Mesenchymal stem cell (in vitro differentiated cells and primary cell): Measurements from ENCODE around the gene P2RX2.

Experiments used
- DNase-seq: peaks from one replicate; pipeline ENCODE4 v3.0.0-alpha.2; 2013
- H2AFZ ChIP-seq: one replicate; pipeline ENCODE4 v1.6.1; 2013; ENCODE audit warnings: low read depth, mild to moderate bottlenecking, control low read depth, inconsistent platforms, low read length, moderate library complexity
- H2AK5ac ChIP-seq: 2 replicates; pipeline ENCODE4 v1.6.1; 2013; ENCODE audit warnings: low read length, moderate library complexity, mild to moderate bottlenecking, inconsistent platforms; ENCODE audit not compliant: severe bottlenecking
- H2BK120ac ChIP-seq: one replicate; pipeline ENCODE4 v1.6.1; 2013; ENCODE audit warnings: low read depth, mild to moderate bottlenecking, inconsistent platforms, low read length, moderate library complexity
- H2BK12ac ChIP-seq, 2 experiments: one replicate each; pipeline ENCODE4 v1.6.1; 2013; ENCODE audit warnings: inconsistent platforms in 2 of 2, low read length in 2 of 2, mild to moderate bottlenecking in 2 of 2, moderate library complexity in 2 of 2, control low read depth in 1 of 2
- H2BK15ac ChIP-seq: one replicate; pipeline ENCODE4 v1.6.1; 2013; ENCODE audit warnings: mild to moderate bottlenecking, low read depth, inconsistent platforms; ENCODE audit not compliant: poor library complexity, severe bottlenecking
- H2BK5ac ChIP-seq: 2 replicates; pipeline ENCODE4 v1.6.1; 2013; ENCODE audit warnings: low read depth, mild to moderate bottlenecking, low read length, control low read depth, inconsistent platforms; ENCODE audit not compliant: poor library complexity, severe bottlenecking
- H3K14ac ChIP-seq, 2 experiments: one replicate each; pipeline ENCODE4 v1.6.1; 2013; ENCODE audit warnings: inconsistent platforms in 2 of 2, low read length in 2 of 2, control low read depth in 1 of 2, mild to moderate bottlenecking in 1 of 2, moderate library complexity in 1 of 2
- H3K18ac ChIP-seq, 2 experiments: one replicate each; pipeline ENCODE4 v1.6.1; 2013; ENCODE audit warnings: inconsistent platforms in 2 of 2, low read length in 2 of 2, control low read depth in 1 of 2, low read depth in 1 of 2, mild to moderate bottlenecking in 1 of 2
- H3K23ac ChIP-seq, 2 experiments: one replicate each; pipeline ENCODE4 v1.6.1; 2013; ENCODE audit warnings: inconsistent platforms in 2 of 2, low read length in 2 of 2, mild to moderate bottlenecking in 2 of 2, moderate library complexity in 2 of 2, control low read depth in 1 of 2
- H3K27ac ChIP-seq: 2 replicates; pipeline ENCODE4 v1.5.1; 2013; ENCODE audit warnings: mild to moderate bottlenecking, moderate library complexity, low read length, control low read depth, inconsistent platforms; ENCODE audit not compliant: poor library complexity, severe bottlenecking
- H3K27me3 ChIP-seq, 2 experiments: 2 replicates each; pipeline versions ENCODE4 v1.6.1 to v1.7.0; 2013; ENCODE audit warnings: low read length in 2 of 2, mild to moderate bottlenecking in 2 of 2, moderate library complexity in 2 of 2, control low read depth in 1 of 2, inconsistent platforms in 1 of 2; ENCODE audit not compliant: control insufficient read depth in 1 of 2, insufficient read depth in 1 of 2
- H3K36me3 ChIP-seq, 2 experiments: 2 replicates each; pipeline versions ENCODE4 v1.6.1 to v1.7.0; 2013; ENCODE audit warnings: low read length in 2 of 2, control low read depth in 1 of 2, inconsistent platforms in 1 of 2, low read depth in 1 of 2, mild to moderate bottlenecking in 1 of 2; ENCODE audit not compliant: insufficient read depth in 2 of 2, control insufficient read depth in 1 of 2
- H3K4ac ChIP-seq, 2 experiments: one replicate each; pipeline ENCODE4 v1.6.1; 2013; ENCODE audit warnings: inconsistent platforms in 2 of 2, low read length in 2 of 2, mild to moderate bottlenecking in 2 of 2, moderate library complexity in 2 of 2, control low read depth in 1 of 2, low read depth in 1 of 2
- H3K4me1 ChIP-seq: 2 replicates; pipeline ENCODE4 v1.6.1; 2013; ENCODE audit warnings: low read depth, low read length, control low read depth; ENCODE audit not compliant: control insufficient read depth, insufficient read depth
- H3K4me2 ChIP-seq: 2 replicates; pipeline ENCODE4 v1.6.1; 2013; ENCODE audit warnings: low read length, mild to moderate bottlenecking, inconsistent platforms; ENCODE audit not compliant: poor library complexity, severe bottlenecking
- H3K4me3 ChIP-seq, 2 experiments: 2 replicates each; pipeline versions ENCODE4 v1.5.1 to v1.7.0; 2013; ENCODE audit warnings: low read length in 2 of 2, mild to moderate bottlenecking in 2 of 2, control low read depth in 1 of 2, low read depth in 1 of 2; ENCODE audit not compliant: insufficient read depth in 1 of 2
- H3K79me1 ChIP-seq: replicated peaks from 2 replicates; pipeline ENCODE4 v1.6.1; 2013; ENCODE audit warnings: mild to moderate bottlenecking, control low read depth, low read length, inconsistent platforms; ENCODE audit not compliant: poor library complexity, severe bottlenecking
- H3K9ac ChIP-seq: 2 replicates; pipeline ENCODE4 v1.7.0; 2013; ENCODE audit warnings: mild to moderate bottlenecking, low read length, moderate library complexity
- H3K9me3 ChIP-seq: 2 replicates; pipeline ENCODE4 v1.7.0; 2013; ENCODE audit warnings: mild to moderate bottlenecking, low read length; ENCODE audit not compliant: control insufficient read depth
- H4K8ac ChIP-seq: one replicate; pipeline ENCODE4 v1.6.1; 2013; ENCODE audit warnings: inconsistent platforms, mild to moderate bottlenecking, low read length, moderate library complexity
- H4K91ac ChIP-seq: one replicate; pipeline ENCODE4 v1.6.1; 2013; ENCODE audit warnings: mild to moderate bottlenecking, low read length, inconsistent platforms
- WGBS: methylation state at CpG from one replicate; pipeline ENCODE4 v1.1.7; 2013; ENCODE audit warnings: mixed read lengths; 5-methylcytosine and 5-hydroxymethylcytosine counted together

P2RX2 gene

DNA sequence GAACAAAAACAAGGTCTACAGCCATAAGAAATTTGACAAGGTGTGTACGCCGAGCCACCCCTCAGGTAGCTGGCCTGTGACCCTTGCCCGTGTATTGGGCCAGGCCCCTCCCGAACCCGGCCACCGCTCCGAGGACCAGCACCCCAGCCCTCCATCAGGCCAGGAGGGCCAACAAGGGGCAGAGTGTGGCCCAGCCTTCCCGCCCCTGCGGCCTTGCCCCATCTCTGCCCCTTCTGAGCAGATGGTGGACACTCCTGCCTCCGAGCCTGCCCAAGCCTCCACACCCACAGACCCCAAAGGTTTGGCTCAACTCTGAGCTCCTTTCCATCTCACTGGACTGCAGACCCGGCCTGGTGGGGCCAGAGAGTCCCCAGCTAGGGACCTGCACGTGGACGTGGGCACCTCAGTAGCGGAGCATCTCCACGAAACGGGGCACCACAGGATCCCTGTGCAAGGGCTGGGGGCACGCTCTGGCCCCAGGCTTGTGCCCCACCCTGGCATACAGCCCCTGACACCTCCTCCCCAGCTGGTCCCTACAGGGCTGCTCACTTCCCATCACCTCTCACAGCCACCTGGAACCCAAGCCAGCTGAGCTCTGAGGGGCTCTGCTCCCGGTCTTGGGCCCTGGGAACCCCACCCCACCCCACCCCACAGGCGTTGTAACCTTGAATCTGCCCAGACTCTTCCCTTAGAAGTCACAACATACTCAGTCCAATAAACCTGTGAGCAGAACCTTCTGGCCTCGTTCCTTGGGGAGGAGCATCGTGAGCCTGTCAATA, 3.3 kb downstream of the P2RX2 start:
- WGBS, result 91% methylated on average over 21 of the region's 21 CpGs
- H4K91ac ChIP-seq, result no peak overlapping the region
- DNase-seq, result no peak
- peak overlapping the region in 1 of 2 experiments; percentile 79 for H3K18ac ChIP-seq
- no peak overlapping the region for H2BK120ac ChIP-seq
- H3K4me2 ChIP-seq, result no peak overlapping the region
- H2AFZ ChIP-seq, result no peak overlapping the region
- H3K4me1 ChIP-seq, result peaks cover 29% of the 10 kb centered on the region
- no peaks in the 10 kb centered on the region for H3K79me1 ChIP-seq
- H3K4me3 ChIP-seq, result no peak overlapping the region
- H2AK5ac ChIP-seq, result no peak overlapping the region
- peaks cover 7% of the 10 kb centered on the region for H3K9me3 ChIP-seq
- H2BK5ac ChIP-seq, result no peak overlapping the region
- no peak overlapping the region for H4K8ac ChIP-seq
- peaks cover 27 to 33% of the 10 kb centered on the region in 2 experiments for H3K27me3 ChIP-seq
- no peak overlapping the region for H3K9ac ChIP-seq
- no peak overlapping the region for H2BK15ac ChIP-seq
- H3K23ac ChIP-seq, result no peak overlapping the region
- H3K36me3 ChIP-seq, result peaks cover 17 to 34% of the 10 kb centered on the region in 2 experiments
- peak overlapping the region in 1 of 2 experiments; percentile 1 for H3K4ac ChIP-seq
- peak overlapping the region in 1 of 2 experiments; percentile 55 for H3K14ac ChIP-seq
- peak overlapping the region in 1 of 2 experiments; percentile 74 for H2BK12ac ChIP-seq
- H3K27ac ChIP-seq, result no peak overlapping the region

DNA sequence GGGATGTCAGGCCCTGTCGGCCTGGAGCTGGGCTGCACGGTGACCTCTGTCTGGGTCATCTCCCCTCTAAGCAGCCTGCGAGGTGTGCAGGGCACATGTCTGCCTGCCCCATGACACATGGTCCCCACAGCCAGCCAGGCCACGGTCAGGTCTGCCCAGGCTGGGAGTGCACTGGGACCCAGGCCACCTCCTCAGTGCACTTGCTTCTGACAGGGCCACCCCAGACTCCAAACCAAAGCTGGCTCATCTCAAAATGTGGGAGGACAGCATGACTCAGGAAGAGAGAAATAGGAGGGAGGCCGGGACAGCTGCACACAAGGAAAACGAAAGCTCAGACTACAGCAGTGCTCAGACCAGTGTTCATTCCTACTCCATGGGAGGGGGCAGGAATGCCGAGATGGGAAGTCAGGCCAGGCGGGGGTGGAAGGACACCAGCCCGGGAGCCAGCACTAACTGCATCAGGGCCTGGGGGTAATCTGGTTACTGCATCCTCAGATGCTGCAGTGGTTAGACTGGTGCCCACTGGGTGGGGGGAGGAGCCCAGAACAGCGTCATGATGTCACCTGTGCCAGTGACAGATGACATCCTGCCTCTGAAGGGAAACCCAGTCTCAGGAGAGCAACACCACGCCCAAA, 4.0 kb downstream of the P2RX2 start:
- peaks cover 20 to 26% of the 10 kb centered on the region in 2 experiments for H3K27me3 ChIP-seq
- H3K79me1 ChIP-seq, result no peaks in the 10 kb centered on the region
- peak overlapping the region in 1 of 2 experiments; percentile 79 for H3K18ac ChIP-seq
- H3K14ac ChIP-seq, result peak overlapping the region in 1 of 2 experiments; percentile 45
- H2AK5ac ChIP-seq, result no peak overlapping the region
- 44% methylated on average over 11 of the region's 11 CpGs for WGBS
- no peak overlapping the region for H2BK120ac ChIP-seq
- H3K4ac ChIP-seq, result peak overlapping the region; percentile 1 to 37
- H2AFZ ChIP-seq, result no peak overlapping the region
- no peak overlapping the region for H3K23ac ChIP-seq
- peak overlapping the region; percentile 70 for H4K91ac ChIP-seq
- no peak overlapping the region for H3K4me2 ChIP-seq
- peak; percentile 84 for DNase-seq
- H3K27ac ChIP-seq, result no peak overlapping the region
- H2BK5ac ChIP-seq, result no peak overlapping the region
- peak overlapping the region; percentile 31 for H3K9ac ChIP-seq
- peaks cover 29% of the 10 kb centered on the region for H3K4me1 ChIP-seq
- peaks cover 1% of the 10 kb centered on the region for H3K9me3 ChIP-seq
- no peak overlapping the region for H4K8ac ChIP-seq
- peak overlapping the region in 1 of 2 experiments; percentile 64 for H2BK12ac ChIP-seq
- no peak overlapping the region for H2BK15ac ChIP-seq
- H3K4me3 ChIP-seq, result peak overlapping the region in 1 of 2 experiments; percentile 57
- peaks cover 17 to 34% of the 10 kb centered on the region in 2 experiments for H3K36me3 ChIP-seq

DNA sequence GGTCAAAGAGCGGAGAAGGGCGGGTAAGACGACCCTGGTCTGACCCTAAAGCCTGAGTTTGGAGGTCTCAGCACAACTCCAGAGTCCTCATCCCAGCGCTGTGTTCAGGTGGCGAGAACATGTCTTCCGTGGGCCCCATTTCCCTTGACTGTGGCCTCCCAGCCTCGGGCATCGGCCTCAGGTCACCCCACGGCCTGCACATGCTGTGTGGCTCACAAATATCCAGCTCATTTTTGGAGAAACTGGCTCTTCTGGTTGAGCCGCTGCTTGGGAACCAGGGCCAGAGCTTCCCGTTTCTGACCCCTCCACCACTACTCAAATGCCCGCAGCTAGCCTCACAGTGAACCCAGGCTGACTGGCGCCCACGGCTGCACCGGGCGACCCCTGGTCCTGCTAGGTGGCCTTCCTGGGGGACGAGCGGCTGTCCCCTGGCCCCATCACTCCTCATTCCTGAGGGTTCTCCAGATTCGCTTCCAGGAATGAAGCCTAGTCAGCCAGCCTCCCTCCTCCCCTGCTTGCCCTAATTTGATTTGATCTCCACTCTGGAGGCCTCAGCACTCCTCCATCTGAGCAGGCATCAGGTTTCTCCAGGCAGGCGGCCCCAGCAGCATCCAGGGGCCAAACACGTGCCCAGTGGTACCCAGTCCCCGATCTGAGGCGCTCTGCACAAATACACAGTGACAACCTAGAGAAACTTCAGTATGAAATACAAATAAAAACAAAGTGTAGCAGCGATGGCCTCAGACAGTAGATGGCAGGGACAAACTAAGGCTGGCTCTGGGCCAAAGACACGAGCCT, 4.7 kb downstream of the P2RX2 start:
- Histone ChIP-seq H2AK5ac (no peak overlapping the region), H2BK5ac (no peak overlapping the region), H4K8ac (no peak overlapping the region), H4K91ac (peak overlapping the region; percentile 70), H3K4me3 (peak overlapping the region in 1 of 2 experiments; percentile 57), H3K4me2 (no peak overlapping the region), H3K27ac (no peak overlapping the region), H3K4ac (peak overlapping the region in 1 of 2 experiments; percentile 37), H3K9me3 (no peaks in the 10 kb centered on the region), H3K79me1 (no peaks in the 10 kb centered on the region), H2AFZ (no peak overlapping the region), H3K27me3 (peaks cover 14 to 19% of the 10 kb centered on the region in 2 experiments), H3K18ac (peak overlapping the region in 1 of 2 experiments; percentile 25), H3K4me1 (peaks cover 27% of the 10 kb centered on the region), H2BK120ac (no peak overlapping the region), H2BK12ac (no peak overlapping the region), H3K14ac (no peak overlapping the region), H2BK15ac (no peak overlapping the region), H3K36me3 (peaks cover 17 to 34% of the 10 kb centered on the region in 2 experiments), H3K9ac (peak overlapping the region; percentile 31), H3K23ac (no peak overlapping the region)
- DNase-seq, result no peak
- WGBS, result 90% methylated on average over 25 of the region's 25 CpGs
